ENCODE results near the gene DOCK3. TPM values are rescaled to one million over a fixed set of nuclear protein-coding genes. Genes with fewer than 3 reads are reported as not detected.
A peak's percentile ranks its signal among the peaks of the same experiment; 100 is the strongest.

DOCK3 gene
- total RNA-seq, 1 donor from 2014 or later, result 0.52 TPM

DNA sequence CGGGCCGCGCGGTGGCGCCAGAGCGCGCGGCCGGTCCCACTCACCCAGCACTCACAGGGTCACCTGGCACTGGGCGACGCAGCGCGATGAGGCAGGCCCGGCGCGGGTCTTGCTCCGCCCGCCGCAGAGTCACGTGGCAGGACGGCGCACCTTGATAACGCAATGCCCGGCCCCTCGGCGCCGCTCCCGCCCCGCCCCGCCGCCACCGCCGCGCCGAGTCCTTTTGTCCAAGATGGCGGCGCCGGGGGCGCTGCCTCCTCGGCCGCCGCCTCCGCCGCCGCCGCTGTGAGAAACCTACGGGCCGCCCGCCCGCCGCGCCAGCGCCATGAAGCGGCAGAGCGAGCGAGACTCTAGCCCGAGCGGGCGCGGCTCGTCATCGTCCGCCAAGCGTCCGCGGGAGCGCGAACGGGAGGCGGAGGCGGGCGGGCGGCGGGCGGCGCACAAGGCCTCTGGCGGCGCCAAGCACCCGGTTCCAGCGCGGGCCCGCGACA, 716.4 kb downstream of the DOCK3 start, which contains the start of gene RBM15B:
RBM15B (plus strand) TSS at position 211 of the 491 bp plus-strand sequence; CDS start at position 326, 115 bp downstream.
- H3K36me3 ChIP-seq (ENCODE audit: control insufficient read depth in 3 of 3, insufficient read depth in 3 of 3, low read length in 3 of 3), result peaks cover 48 to 59% (median 49%) of the 10 kb centered on the region in 3 donors
- H3K27ac ChIP-seq (ENCODE audit: low read depth, low read length), result peak within 1 kb of the TSS; percentile 75
- no peaks in the 10 kb centered on the region for H3K9me3 ChIP-seq (ENCODE audit: control insufficient read depth in 3 of 3, low read length in 3 of 3)
- H3K27me3 ChIP-seq (ENCODE audit: control insufficient read depth in 3 of 3, insufficient read depth in 3 of 3, low read length in 3 of 3), result no peaks in the 10 kb centered on the region
- H3K4me3 ChIP-seq (ENCODE audit: low read length in 3 of 3), result peak within 1 kb of the TSS; percentile 78 to 85 (median 79)
- peaks cover 60 to 83% (median 63%) of the 10 kb centered on the region in 3 donors for H3K4me1 ChIP-seq (ENCODE audit: control insufficient read depth in 3 of 3, insufficient read depth in 3 of 3, low read length in 3 of 3)
- H3K9ac ChIP-seq (ENCODE audit: low read depth in 1 of 3, low read length in 3 of 3), result peak within 1 kb of the TSS; percentile 74 to 92 (median 88)

DNA sequence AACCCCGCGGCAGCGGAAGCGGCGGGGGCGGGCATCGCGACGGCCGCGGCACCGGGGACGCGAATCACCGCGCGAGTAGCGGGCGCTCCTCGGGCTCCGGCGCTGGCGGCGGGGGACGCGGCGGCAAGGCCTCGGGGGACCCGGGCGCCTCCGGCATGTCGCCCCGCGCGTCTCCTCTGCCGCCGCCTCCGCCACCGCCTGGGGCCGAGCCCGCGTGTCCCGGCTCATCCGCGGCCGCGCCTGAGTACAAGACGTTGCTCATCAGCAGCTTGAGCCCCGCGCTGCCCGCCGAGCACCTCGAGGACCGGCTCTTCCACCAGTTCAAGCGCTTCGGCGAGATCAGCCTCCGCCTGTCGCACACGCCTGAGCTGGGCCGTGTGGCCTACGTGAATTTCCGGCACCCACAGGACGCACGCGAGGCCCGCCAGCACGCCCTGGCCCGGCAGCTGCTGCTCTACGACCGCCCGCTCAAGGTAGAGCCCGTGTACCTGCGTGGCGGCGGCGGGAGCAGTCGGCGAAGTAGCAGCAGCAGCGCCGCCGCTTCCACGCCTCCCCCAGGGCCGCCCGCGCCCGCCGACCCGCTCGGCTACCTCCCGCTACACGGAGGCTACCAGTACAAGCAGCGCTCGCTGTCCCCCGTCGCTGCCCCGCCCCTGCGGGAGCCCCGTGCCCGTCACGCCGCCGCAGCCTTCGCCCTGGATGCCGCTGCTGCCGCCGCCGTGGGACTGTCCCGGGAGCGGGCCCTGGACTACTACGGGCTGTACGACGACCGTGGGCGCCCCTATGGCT, 717.0 kb downstream of the DOCK3 start:
- Histone ChIP-seq H3K4me1 (ENCODE audit: control insufficient read depth in 3 of 3, insufficient read depth in 3 of 3, low read length in 3 of 3) (peaks cover 60 to 83% (median 63%) of the 10 kb centered on the region in 3 donors), H3K4me3 (ENCODE audit: low read length in 3 of 3) (peak overlapping the region; percentile 65 to 83 (median 77)), H3K36me3 (ENCODE audit: control insufficient read depth in 3 of 3, insufficient read depth in 3 of 3, low read length in 3 of 3) (peaks cover 55 to 63% (median 56%) of the 10 kb centered on the region in 3 donors), H3K9ac (ENCODE audit: low read depth in 1 of 3, low read length in 3 of 3) (peak overlapping the region; percentile 63 to 87 (median 74)), H3K27ac (ENCODE audit: low read depth, low read length) (peak overlapping the region; percentile 75), H3K9me3 (ENCODE audit: control insufficient read depth in 3 of 3, low read length in 3 of 3) (no peaks in the 10 kb centered on the region), H3K27me3 (ENCODE audit: control insufficient read depth in 3 of 3, insufficient read depth in 3 of 3, low read length in 3 of 3) (no peaks in the 10 kb centered on the region)

DNA sequence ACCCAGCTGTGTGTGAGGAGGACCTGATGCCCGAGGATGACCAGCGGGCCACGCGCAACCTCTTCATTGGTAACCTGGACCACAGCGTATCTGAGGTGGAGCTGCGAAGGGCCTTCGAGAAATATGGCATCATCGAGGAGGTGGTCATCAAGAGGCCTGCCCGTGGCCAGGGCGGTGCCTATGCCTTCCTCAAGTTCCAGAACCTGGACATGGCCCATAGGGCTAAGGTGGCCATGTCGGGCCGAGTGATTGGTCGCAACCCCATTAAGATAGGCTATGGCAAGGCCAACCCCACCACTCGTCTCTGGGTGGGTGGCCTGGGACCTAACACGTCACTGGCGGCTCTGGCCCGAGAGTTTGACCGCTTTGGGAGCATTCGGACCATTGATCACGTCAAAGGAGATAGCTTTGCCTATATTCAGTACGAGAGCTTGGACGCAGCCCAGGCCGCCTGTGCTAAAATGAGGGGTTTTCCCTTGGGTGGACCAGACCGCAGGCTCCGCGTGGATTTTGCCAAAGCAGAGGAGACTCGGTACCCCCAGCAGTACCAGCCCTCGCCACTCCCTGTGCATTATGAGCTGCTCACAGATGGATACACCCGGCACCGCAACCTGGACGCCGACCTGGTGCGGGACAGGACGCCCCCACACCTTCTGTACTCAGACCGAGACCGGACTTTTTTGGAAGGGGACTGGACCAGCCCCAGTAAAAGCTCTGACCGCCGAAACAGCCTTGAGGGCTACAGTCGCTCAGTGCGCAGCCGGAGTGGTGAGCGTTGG, 717.8 kb downstream of the DOCK3 start:
- no peaks in the 10 kb centered on the region for H3K27me3 ChIP-seq (ENCODE audit: control insufficient read depth in 3 of 3, insufficient read depth in 3 of 3, low read length in 3 of 3)
- H3K4me3 ChIP-seq (ENCODE audit: low read length in 3 of 3), result peak overlapping the region; percentile 59 to 83 (median 77)
- H3K27ac ChIP-seq (ENCODE audit: low read depth, low read length), result peak overlapping the region; percentile 75
- H3K4me1 ChIP-seq (ENCODE audit: control insufficient read depth in 3 of 3, insufficient read depth in 3 of 3, low read length in 3 of 3), result peaks cover 58 to 83% (median 61%) of the 10 kb centered on the region in 3 donors
- peaks cover 56 to 66% (median 58%) of the 10 kb centered on the region in 3 donors for H3K36me3 ChIP-seq (ENCODE audit: control insufficient read depth in 3 of 3, insufficient read depth in 3 of 3, low read length in 3 of 3)
- no peaks in the 10 kb centered on the region for H3K9me3 ChIP-seq (ENCODE audit: control insufficient read depth in 3 of 3, low read length in 3 of 3)
- H3K9ac ChIP-seq (ENCODE audit: low read depth in 1 of 3, low read length in 3 of 3), result peak overlapping the region; percentile 27 to 87 (median 74)

DNA sequence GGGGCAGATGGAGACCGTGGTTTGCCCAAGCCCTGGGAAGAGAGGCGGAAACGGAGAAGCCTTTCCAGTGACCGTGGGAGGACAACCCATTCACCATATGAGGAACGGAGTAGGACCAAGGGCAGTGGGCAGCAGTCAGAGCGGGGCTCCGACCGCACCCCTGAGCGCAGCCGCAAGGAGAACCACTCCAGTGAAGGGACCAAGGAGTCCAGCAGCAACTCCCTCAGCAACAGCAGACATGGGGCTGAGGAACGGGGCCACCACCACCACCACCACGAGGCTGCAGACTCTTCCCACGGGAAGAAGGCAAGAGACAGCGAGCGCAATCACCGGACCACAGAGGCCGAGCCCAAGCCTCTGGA, 718.4 kb downstream of the DOCK3 start:
- no peaks in the 10 kb centered on the region for H3K27me3 ChIP-seq (ENCODE audit: control insufficient read depth in 3 of 3, insufficient read depth in 3 of 3, low read length in 3 of 3)
- H3K36me3 ChIP-seq (ENCODE audit: control insufficient read depth in 3 of 3, insufficient read depth in 3 of 3, low read length in 3 of 3), result peaks cover 53 to 60% (median 55%) of the 10 kb centered on the region in 3 donors
- no peak overlapping the region for H3K4me3 ChIP-seq (ENCODE audit: low read length in 3 of 3)
- no peak overlapping the region for H3K9ac ChIP-seq (ENCODE audit: low read depth in 1 of 3, low read length in 3 of 3)
- no peaks in the 10 kb centered on the region for H3K9me3 ChIP-seq (ENCODE audit: control insufficient read depth in 3 of 3, low read length in 3 of 3)
- H3K4me1 ChIP-seq (ENCODE audit: control insufficient read depth in 3 of 3, insufficient read depth in 3 of 3, low read length in 3 of 3), result peaks cover 54 to 78% (median 60%) of the 10 kb centered on the region in 3 donors
- no peak overlapping the region for H3K27ac ChIP-seq (ENCODE audit: low read depth, low read length)

GRCh38 chr3:51393564-51393963, 718.8 kb downstream of the DOCK3 start:
- Histone ChIP-seq H3K4me3 (ENCODE audit: low read length in 3 of 3) (no peak overlapping the region), H3K27ac (ENCODE audit: low read depth, low read length) (no peak overlapping the region), H3K9ac (ENCODE audit: low read depth in 1 of 3, low read length in 3 of 3) (peak overlapping the region in 1 of 3 donors; percentile 16), H3K36me3 (ENCODE audit: control insufficient read depth in 3 of 3, insufficient read depth in 3 of 3, low read length in 3 of 3) (peaks cover 50 to 56% (median 53%) of the 10 kb centered on the region in 3 donors), H3K9me3 (ENCODE audit: control insufficient read depth in 3 of 3, low read length in 3 of 3) (no peaks in the 10 kb centered on the region), H3K27me3 (ENCODE audit: control insufficient read depth in 3 of 3, insufficient read depth in 3 of 3, low read length in 3 of 3) (no peaks in the 10 kb centered on the region), H3K4me1 (ENCODE audit: control insufficient read depth in 3 of 3, insufficient read depth in 3 of 3, low read length in 3 of 3) (peaks cover 54 to 74% (median 60%) of the 10 kb centered on the region in 3 donors)

- H3K9me3 ChIP-seq (ENCODE audit: control insufficient read depth in 3 of 3, low read length in 3 of 3), result no peaks in the 10 kb centered on the region
- no peak overlapping the region for H3K27ac ChIP-seq (ENCODE audit: low read depth, low read length)
- H3K9ac ChIP-seq (ENCODE audit: low read depth in 1 of 3, low read length in 3 of 3), result peak overlapping the region in 2 of 3 donors; percentile 35 to 41
- H3K4me1 ChIP-seq (ENCODE audit: control insufficient read depth in 3 of 3, insufficient read depth in 3 of 3, low read length in 3 of 3), result peaks cover 54 to 71% (median 62%) of the 10 kb centered on the region in 3 donors
- H3K36me3 ChIP-seq (ENCODE audit: control insufficient read depth in 3 of 3, insufficient read depth in 3 of 3, low read length in 3 of 3), result peaks cover 46 to 54% (median 51%) of the 10 kb centered on the region in 3 donors
- H3K27me3 ChIP-seq (ENCODE audit: control insufficient read depth in 3 of 3, insufficient read depth in 3 of 3, low read length in 3 of 3), result no peaks in the 10 kb centered on the region
- H3K4me3 ChIP-seq (ENCODE audit: low read length in 3 of 3), result peak overlapping the region in 1 of 3 donors; percentile 52
Measured at GRCh38 chr3:51394541-51394940, 719.8 kb downstream of the DOCK3 start.

DNA sequence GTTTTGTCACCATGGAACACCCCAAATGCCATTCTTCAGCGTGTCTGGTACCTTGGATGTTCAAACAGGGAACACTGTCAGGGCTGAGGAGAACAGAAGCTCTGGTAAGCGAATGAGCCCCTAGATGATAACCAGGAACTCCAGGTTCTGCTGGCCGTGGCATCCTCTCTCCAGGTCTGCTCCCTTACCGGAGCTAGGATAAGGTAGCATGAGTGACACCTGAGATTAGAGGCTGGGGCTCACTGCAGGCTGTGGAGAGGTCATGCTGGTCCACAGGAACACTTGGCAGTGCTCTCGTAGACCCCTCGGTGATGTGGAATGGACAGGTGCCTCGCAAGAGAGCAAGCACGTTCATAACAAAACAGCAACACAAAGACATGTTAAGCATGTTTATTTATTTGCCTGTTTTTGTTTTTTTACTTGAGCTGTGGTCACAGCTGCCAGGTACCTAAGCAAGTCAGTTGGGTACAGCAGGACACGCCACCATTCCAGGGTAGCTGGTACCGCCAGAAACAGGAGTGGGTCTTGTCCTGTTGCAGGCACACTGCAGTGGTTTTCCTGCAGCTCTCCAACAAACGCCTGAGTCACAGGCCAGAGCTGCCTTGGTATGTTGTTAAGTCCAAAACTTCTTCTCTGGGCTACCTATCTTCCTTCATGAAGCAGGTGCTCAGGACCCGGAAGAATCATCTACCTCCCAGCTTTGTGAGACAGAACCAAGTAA, 720.9 kb downstream of the DOCK3 start:
- Histone ChIP-seq H3K27ac (ENCODE audit: low read depth, low read length) (no peak overlapping the region), H3K9me3 (ENCODE audit: control insufficient read depth in 3 of 3, low read length in 3 of 3) (no peaks in the 10 kb centered on the region), H3K27me3 (ENCODE audit: control insufficient read depth in 3 of 3, insufficient read depth in 3 of 3, low read length in 3 of 3) (no peaks in the 10 kb centered on the region), H3K4me1 (ENCODE audit: control insufficient read depth in 3 of 3, insufficient read depth in 3 of 3, low read length in 3 of 3) (peaks cover 44 to 59% (median 54%) of the 10 kb centered on the region in 3 donors), H3K36me3 (ENCODE audit: control insufficient read depth in 3 of 3, insufficient read depth in 3 of 3, low read length in 3 of 3) (peaks cover 48 to 61% (median 58%) of the 10 kb centered on the region in 3 donors), H3K9ac (ENCODE audit: low read depth in 1 of 3, low read length in 3 of 3) (peak overlapping the region in 2 of 3 donors; percentile 35 to 66), H3K4me3 (ENCODE audit: low read length in 3 of 3) (no peak overlapping the region)

GRCh38 chr3:51396401-51396800, 721.7 kb downstream of the DOCK3 start:
- Histone ChIP-seq H3K9me3 (ENCODE audit: control insufficient read depth in 3 of 3, low read length in 3 of 3) (no peaks in the 10 kb centered on the region), H3K4me3 (ENCODE audit: low read length in 3 of 3) (no peak overlapping the region), H3K4me1 (ENCODE audit: control insufficient read depth in 3 of 3, insufficient read depth in 3 of 3, low read length in 3 of 3) (peaks cover 42 to 57% (median 52%) of the 10 kb centered on the region in 3 donors), H3K36me3 (ENCODE audit: control insufficient read depth in 3 of 3, insufficient read depth in 3 of 3, low read length in 3 of 3) (peaks cover 48 to 65% (median 58%) of the 10 kb centered on the region in 3 donors), H3K27me3 (ENCODE audit: control insufficient read depth in 3 of 3, insufficient read depth in 3 of 3, low read length in 3 of 3) (no peaks in the 10 kb centered on the region), H3K27ac (ENCODE audit: low read depth, low read length) (no peak overlapping the region), H3K9ac (ENCODE audit: low read depth in 1 of 3, low read length in 3 of 3) (peak overlapping the region in 2 of 3 donors; percentile 66 to 69)

DNA sequence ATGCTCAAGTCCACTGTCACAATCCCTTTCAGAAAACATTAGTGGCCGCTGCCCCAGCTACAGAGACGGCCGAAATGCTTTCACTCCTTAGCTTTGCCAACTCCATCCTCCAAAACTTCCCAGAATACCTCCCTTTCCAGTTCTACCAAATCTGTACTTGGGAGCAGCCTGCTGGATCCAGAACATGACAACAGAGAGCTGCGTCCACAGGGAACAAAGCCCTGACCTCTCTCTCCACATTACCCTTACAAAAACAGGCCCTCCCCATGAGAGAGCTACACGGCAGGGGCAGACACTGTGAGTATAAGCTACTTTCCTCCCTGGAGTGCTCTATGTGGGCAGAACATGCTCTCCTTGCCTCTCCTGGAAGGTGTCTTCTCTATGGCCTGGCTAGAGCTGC, 722.7 kb downstream of the DOCK3 start:
- Histone ChIP-seq H3K9me3 (ENCODE audit: control insufficient read depth in 3 of 3, low read length in 3 of 3) (no peaks in the 10 kb centered on the region), H3K9ac (ENCODE audit: low read depth in 1 of 3, low read length in 3 of 3) (peak overlapping the region in 2 of 3 donors; percentile 35 to 36), H3K4me3 (ENCODE audit: low read length in 3 of 3) (no peak overlapping the region), H3K27me3 (ENCODE audit: control insufficient read depth in 3 of 3, insufficient read depth in 3 of 3, low read length in 3 of 3) (no peaks in the 10 kb centered on the region), H3K4me1 (ENCODE audit: control insufficient read depth in 3 of 3, insufficient read depth in 3 of 3, low read length in 3 of 3) (peaks cover 37 to 49% (median 45%) of the 10 kb centered on the region in 3 donors), H3K27ac (ENCODE audit: low read depth, low read length) (no peak overlapping the region), H3K36me3 (ENCODE audit: control insufficient read depth in 3 of 3, insufficient read depth in 3 of 3, low read length in 3 of 3) (peaks cover 46 to 62% (median 57%) of the 10 kb centered on the region in 3 donors)
